ENCODE results near the gene KLC4. TPM values are rescaled to one million over a fixed set of nuclear protein-coding genes. Genes with fewer than 3 reads are reported as not detected.

Gene KLC4
- total RNA-seq, 2 experiments from 2014 or later = 19.3 to 20.3 TPM

DNA sequence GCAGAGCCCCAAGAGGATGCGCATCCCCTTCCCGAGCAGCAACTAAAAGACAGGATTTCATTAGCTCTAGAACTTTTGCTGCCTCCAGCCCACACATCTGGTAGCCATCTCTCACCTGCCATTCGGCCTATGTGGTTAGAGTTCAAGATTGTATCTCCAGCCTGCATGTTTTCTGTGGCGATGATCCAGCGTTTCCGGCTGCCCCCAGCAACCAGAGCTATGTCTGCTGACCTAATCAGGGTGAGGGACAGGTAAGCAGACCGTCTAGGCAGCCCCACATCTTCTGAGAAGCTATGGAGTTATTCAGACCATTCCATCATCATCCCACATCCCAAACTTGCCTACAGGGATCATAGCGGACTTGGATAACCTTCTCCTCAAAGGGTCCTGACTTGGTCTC lies 3.5 kb upstream of the KLC4 start:
- CTCF ChIA-PET = no interaction called here
- Mint-ChIP-seq H3K27ac (no peak overlapping the region), H3K4me1 (peaks cover 65% of the 10 kb centered on the region)

DNA sequence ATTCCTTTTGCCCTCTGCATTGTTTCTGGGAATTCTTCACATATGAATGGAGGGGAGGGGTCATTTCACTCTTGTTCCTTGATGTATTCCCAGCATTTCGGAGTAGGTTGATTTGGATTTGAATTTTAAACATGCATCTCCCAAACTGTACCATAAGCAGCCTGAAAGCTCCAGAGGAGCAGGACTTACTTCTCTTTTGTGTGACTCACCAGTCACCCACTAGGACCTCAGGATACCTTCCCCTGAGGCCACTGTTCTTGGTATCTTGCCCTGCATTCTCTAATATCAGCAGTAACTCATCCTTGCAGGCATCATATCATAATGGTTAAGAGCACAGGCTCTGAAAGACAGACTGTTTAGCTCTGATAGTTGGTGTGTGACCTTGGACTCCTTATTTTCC lies 900 bp upstream of the KLC4 start:
- H3K27ac Mint-ChIP-seq = peak overlapping the region; percentile 88
- peak overlapping the region; percentile 86 for H3K4me3 Mint-ChIP-seq
- no peaks in the 10 kb centered on the region for H3K9me3 Mint-ChIP-seq
- CTCF ChIA-PET = interaction anchor here (1.0 to 1.4 kb wide), 2 partner anchors 85 to 113 kb away, joined by 3 to 4 read pairs; no protein-coding TSS in a partner anchor
- H3K27me3 Mint-ChIP-seq = no peaks in the 10 kb centered on the region
- POLR2A ChIA-PET = interaction anchor here (1.0 to 2.9 kb wide), 11 partner anchors 8 to 129 kb away, joined by 3 to 15 read pairs (median 6); partner anchors contain the start of genes CNPY3, CUL9, KLHDC3 and MEA1
- DNase-seq = no peak
- H3K4me1 Mint-ChIP-seq = peaks cover 48% of the 10 kb centered on the region
- peaks cover 22% of the 10 kb centered on the region for H3K36me3 Mint-ChIP-seq (ENCODE audit: low read depth)

More for the DNA sequence above, 3.5 kb upstream of the KLC4 start:
- no peaks in the 10 kb centered on the region for H3K27me3 Mint-ChIP-seq
- DNase-seq = no peak
- H3K9me3 Mint-ChIP-seq = no peaks in the 10 kb centered on the region
- POLR2A ChIA-PET = interaction anchor here (1.2 to 3.4 kb wide), 2 partner anchors 42 to 87 kb away, joined by 5 to 18 read pairs; partner anchors contain the start of genes KLHDC3 and MEA1
- peaks cover 38% of the 10 kb centered on the region for H3K36me3 Mint-ChIP-seq (ENCODE audit: low read depth)
- H3K4me3 Mint-ChIP-seq = no peak overlapping the region

DNA sequence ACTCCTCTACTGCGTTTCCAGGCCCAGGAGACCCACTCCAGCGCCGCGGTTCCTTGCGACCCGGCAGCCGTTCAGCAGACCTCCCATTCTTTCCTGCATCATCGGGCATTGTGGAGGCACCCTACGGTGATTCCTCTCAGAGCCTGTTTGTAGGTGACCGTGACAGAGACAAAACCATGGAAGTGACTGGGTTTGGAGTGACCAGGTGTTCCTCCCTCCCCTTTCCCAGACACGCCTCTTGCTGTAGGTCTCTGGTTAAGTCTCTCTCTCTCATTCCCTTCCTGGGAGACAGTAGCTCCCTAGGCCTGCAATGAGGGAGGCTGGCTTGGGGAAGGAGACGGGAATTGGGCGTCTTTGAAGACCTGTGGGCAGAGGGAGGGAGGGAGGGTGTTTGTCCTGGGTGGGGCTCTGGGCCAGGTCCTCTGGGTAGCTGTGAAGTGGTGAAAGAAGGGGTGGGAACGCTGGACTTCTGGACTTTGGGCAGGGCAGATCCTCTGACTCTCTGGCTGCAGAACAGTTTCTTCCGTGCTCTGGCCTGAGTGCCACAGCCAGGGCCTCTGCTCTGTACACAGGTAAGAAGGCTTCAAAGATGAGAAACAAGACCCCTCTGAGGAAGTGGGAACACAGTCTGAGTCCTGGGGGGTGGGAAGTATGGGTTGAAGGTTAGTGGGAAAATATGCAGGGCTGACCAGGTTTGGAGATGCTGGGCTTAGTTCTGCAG lies 763 bp downstream of the KLC4 start:
- peaks cover 17% of the 10 kb centered on the region for H3K36me3 Mint-ChIP-seq (ENCODE audit: low read depth)
- CTCF ChIA-PET = interaction anchor here (0.7 to 1.8 kb wide), 2 partner anchors 83 to 115 kb away, joined by 3 to 4 read pairs; no protein-coding TSS in a partner anchor
- peak overlapping the region; percentile 88 for H3K27ac Mint-ChIP-seq
- H3K4me1 Mint-ChIP-seq = peaks cover 41% of the 10 kb centered on the region
- no peak for DNase-seq
- H3K4me3 Mint-ChIP-seq = peak overlapping the region; percentile 86
- H3K9me3 Mint-ChIP-seq = no peaks in the 10 kb centered on the region
- no peaks in the 10 kb centered on the region for H3K27me3 Mint-ChIP-seq
- POLR2A ChIA-PET = interaction anchor here (0.7 to 2.9 kb wide), 9 partner anchors 10 to 277 kb away, joined by 3 to 15 read pairs (median 5); partner anchors contain the start of genes CNPY3, KLHDC3, MEA1 and PPP2R5D

DNA sequence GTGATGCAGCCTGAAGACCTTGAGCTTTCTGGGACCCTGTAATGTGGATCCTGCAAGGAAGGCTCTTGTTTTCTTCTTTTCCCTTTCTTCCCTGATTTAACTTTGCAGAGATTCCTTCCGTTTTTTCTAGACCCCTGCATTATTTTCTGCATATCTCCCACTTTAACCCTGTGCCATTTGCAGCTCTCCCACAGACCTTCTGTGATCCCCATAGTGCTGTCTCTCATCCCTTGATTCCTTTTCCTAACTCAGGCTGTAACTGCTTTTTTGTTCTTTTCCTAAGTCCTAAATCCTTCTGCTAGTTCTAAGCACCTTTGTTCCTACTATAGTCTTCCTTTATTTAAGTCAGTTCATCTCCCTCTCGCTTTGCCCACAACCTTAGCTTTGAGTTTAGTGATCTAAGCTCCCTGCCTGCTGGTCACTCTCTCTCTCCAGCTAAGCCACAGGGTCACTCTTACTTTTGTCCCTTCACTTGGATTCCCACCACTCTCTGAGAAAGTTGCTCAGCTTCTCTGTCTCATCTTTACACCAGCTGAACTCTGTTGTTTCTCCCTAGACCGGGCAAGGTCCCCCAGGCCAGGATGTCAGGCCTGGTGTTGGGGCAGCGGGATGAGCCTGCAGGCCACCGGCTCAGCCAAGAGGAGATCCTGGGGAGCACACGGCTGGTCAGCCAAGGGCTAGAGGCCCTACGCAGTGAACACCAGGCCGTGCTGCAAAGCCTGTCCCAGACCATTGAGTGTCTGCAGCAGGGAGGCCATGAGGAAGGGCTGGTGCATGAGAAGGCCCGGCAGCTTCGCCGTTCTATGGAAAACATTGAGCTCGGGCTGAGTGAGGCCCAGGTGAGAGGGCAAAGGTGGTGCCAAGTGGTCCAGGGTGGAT lies 1.6 kb downstream of the KLC4 start:
- peak overlapping the region; percentile 86 for H3K4me3 Mint-ChIP-seq
- no peak overlapping the region for H3K27ac Mint-ChIP-seq
- CTCF ChIA-PET = interaction anchor here (1.8 kb wide), 1 partner anchor 83 kb away, joined by 4 read pairs; no protein-coding TSS in a partner anchor
- no peak for DNase-seq
- POLR2A ChIA-PET = interaction anchor here (0.7 to 2.9 kb wide), 3 partner anchors 62 to 278 kb away, joined by 3 to 15 read pairs (median 3); partner anchors contain the start of gene CNPY3
- H3K27me3 Mint-ChIP-seq = no peaks in the 10 kb centered on the region
- peaks cover 38% of the 10 kb centered on the region for H3K4me1 Mint-ChIP-seq
- peaks cover 10% of the 10 kb centered on the region for H3K36me3 Mint-ChIP-seq (ENCODE audit: low read depth)
- H3K9me3 Mint-ChIP-seq = no peaks in the 10 kb centered on the region

DNA sequence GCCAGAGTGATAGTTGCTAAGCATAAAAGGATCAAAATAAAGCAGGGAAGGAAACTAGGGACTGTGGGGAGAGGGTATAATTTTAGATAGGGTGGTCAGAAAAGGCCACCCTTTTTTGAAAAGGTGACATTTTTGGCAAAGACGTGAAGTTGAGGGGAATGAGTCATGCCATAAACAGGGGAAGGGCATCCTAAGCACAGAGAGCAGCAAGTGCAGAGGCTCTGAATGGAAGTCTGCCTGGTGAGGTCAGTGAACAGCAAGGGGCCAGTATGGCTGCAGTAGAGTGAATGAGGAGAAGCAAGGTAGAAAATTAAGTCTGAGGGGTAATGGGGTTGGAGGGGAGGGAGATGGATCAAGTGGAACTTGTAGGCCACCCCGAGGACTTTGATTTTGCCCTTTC lies 2.4 kb downstream of the KLC4 start:
- H3K27me3 Mint-ChIP-seq = no peaks in the 10 kb centered on the region

DNA sequence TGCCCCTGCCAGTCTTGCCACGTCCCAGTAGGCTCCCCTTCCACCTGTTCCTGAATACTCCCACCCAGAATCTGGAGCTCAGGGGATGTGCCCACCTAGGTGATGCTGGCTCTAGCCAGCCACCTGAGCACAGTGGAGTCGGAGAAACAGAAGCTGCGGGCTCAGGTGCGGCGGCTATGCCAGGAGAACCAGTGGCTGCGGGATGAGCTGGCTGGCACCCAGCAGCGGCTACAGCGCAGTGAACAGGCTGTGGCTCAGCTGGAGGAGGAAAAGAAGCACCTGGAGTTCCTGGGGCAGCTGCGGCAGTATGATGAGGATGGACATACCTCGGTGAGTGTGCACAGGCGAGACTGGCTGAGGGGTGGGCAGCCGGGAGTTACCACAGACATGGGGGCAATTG lies 3.4 kb downstream of the KLC4 start:
- Mint-ChIP-seq H3K9me3 (no peaks in the 10 kb centered on the region), H3K4me3 (no peak overlapping the region), H3K27ac (no peak overlapping the region), H3K4me1 (peaks cover 30% of the 10 kb centered on the region), H3K36me3 (ENCODE audit: low read depth) (peaks cover 2% of the 10 kb centered on the region), H3K27me3 (no peaks in the 10 kb centered on the region)
- no peak for DNase-seq
- CTCF ChIA-PET = no interaction called here
- POLR2A ChIA-PET = interaction anchor here (1.1 to 2.6 kb wide), 2 partner anchors 9 to 11 kb away, joined by 4 to 11 read pairs; partner anchors contain the start of gene CUL7

More for the DNA sequence above, 2.4 kb downstream of the KLC4 start:
- H3K4me1 Mint-ChIP-seq = peaks cover 34% of the 10 kb centered on the region
- H3K27ac Mint-ChIP-seq = no peak overlapping the region
- peaks cover 6% of the 10 kb centered on the region for H3K36me3 Mint-ChIP-seq (ENCODE audit: low read depth)
- no peak for DNase-seq
- ChIA-PET CTCF (interaction anchor here (1.8 kb wide), 1 partner anchor 82 kb away, joined by 4 read pairs; no protein-coding TSS in a partner anchor), POLR2A (no interaction called here)
- no peak overlapping the region for H3K4me3 Mint-ChIP-seq
- H3K9me3 Mint-ChIP-seq = no peaks in the 10 kb centered on the region

DNA sequence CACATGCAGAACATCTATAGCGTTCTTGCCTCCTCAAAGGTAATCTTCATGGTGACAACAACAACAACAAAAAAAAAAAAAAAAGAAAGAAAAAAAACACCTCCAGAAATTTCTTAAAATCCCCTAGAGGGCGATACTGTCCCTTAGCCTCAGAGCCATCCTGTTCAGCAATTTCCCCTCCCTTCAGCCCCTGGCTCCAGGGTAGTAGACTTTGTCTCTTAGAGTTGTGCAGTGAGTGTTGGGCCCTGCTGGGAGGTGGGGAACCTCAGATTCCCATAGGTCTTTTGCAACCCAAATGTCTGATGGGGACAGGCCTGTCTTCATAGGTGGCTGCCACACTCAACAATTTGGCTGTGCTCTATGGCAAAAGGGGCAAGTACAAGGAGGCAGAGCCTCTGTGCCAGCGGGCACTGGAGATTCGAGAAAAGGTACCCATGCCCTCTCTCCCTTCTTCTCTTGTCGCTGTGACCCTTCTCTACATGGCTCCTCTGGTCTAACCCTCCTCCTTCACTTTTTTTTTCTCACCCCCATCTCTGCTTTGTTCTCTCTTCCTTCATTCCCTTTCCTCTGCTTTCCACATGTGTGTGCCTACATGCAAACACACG lies 10.7 kb downstream of the KLC4 start:
- H3K27ac Mint-ChIP-seq = no peak overlapping the region
- H3K4me3 Mint-ChIP-seq = no peak overlapping the region
- ChIA-PET POLR2A (no interaction called here), CTCF (interaction anchor here (0.7 kb wide), 1 partner anchor 79 kb away, joined by 7 read pairs; no protein-coding TSS in a partner anchor)
- no peaks in the 10 kb centered on the region for H3K36me3 Mint-ChIP-seq (ENCODE audit: low read depth)
- no peak for DNase-seq
- peaks cover 6% of the 10 kb centered on the region for H3K27me3 Mint-ChIP-seq
- H3K4me1 Mint-ChIP-seq = peaks cover 4% of the 10 kb centered on the region
- no peaks in the 10 kb centered on the region for H3K9me3 Mint-ChIP-seq

DNA sequence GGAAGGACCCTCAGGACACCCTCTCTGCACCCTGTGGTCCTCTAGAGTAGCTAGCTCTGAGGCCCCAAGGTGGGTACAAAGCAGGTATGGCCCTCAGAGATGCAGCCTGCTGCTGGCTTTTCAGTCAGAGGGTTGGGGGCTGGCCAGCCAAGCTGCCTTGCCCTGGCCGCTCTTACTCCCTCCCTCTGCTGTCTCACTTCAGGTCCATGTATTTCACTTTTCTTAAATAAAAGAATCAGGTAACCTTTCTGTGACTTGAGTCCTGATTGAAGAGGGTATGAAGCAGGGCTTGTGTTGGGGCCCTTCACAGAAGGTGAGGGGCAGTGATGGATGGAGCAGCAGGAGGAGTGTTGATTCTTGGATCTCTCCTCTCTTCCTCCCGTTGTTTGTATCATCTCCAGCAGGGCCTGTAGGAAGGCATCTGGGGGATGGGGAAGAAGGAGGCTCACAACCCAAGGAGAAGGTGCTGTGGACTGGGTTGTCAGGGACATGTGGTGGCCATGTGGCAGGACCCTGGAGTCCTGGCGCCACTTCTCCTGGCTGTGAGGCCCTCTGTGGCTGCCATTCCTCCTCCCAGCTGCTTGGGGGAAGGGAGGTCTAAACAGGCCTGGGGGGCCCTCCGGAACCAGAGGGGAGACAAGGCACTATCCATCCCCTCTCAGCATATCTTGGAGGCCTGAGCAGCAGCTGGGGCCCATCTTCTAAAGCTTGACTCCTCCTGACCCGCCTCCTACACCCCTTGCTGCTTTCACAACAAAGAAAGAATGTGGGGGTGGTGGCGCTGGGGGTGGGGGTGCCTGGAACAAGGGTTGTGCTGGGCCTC lies 15.6 kb downstream of the KLC4 start:
- H3K9me3 Mint-ChIP-seq = no peaks in the 10 kb centered on the region
- no peak overlapping the region for H3K4me3 Mint-ChIP-seq
- ChIA-PET POLR2A (no interaction called here), CTCF (interaction anchor here (0.9 kb wide), 1 partner anchor 21 kb away, joined by 3 read pairs; the partner anchor contains the start of gene CUL7)
- DNase-seq = no peak
- H3K4me1 Mint-ChIP-seq = peaks cover 5% of the 10 kb centered on the region
- peaks cover 39% of the 10 kb centered on the region for H3K27me3 Mint-ChIP-seq
- H3K27ac Mint-ChIP-seq = no peak overlapping the region
- no peaks in the 10 kb centered on the region for H3K36me3 Mint-ChIP-seq (ENCODE audit: low read depth)

DNA sequence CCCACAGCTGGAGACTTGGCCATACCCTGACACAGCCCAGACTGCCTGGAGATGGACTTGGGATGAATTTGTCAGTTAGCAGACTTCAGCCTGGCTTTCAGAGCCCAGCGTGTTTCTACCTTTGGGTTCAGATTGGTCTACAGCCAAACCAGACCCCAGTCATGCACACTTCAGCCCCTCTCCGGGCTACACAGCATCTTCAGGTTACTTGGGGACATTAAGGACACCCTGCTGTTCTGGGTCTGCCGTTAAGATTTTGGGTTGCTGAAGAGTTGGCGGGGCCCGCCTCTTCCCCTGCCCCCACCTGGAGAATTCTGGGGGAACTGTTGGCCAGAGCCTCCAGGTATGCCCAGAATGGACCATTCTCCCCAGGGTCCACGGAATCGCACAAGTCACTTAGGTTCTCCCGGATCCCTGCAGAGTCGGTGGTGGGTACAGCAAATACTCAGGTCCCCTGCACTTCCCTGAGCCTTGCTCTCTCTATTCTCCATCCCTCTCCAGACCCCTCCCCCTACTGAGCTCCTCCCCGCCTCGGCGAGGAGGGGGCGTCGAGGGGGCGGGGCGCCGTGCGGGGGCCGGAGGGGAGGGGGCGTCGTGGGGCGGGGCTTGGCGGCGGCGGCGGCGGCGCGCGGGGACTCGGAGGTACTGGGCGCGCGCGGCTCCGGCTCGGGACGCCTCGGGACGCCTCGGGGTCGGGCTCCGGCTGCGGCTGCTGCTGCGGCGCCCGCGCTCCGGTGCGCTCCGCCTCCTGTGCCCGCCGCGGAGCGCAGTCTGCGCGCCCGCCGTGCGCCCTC lies 16.4 kb downstream of the KLC4 start, which contains the start of gene PTK7:
TSS of gene PTK7 (plus strand) at position 645 of the 794 bp plus-strand sequence. CDS start 175 bp downstream, outside the sequence.
- H3K27ac Mint-ChIP-seq = no peak within 1 kb of the TSS
- no peak within 1 kb of the TSS for H3K4me3 Mint-ChIP-seq
- POLR2A ChIA-PET = no interaction called here
- CTCF ChIA-PET = no interaction called here
- H3K27me3 Mint-ChIP-seq = peaks cover 40% of the 10 kb centered on the region
- no peak for DNase-seq
- H3K4me1 Mint-ChIP-seq = peaks cover 3% of the 10 kb centered on the region
- no peaks in the 10 kb centered on the region for H3K36me3 Mint-ChIP-seq (ENCODE audit: low read depth)
- no peaks in the 10 kb centered on the region for H3K9me3 Mint-ChIP-seq

DNA sequence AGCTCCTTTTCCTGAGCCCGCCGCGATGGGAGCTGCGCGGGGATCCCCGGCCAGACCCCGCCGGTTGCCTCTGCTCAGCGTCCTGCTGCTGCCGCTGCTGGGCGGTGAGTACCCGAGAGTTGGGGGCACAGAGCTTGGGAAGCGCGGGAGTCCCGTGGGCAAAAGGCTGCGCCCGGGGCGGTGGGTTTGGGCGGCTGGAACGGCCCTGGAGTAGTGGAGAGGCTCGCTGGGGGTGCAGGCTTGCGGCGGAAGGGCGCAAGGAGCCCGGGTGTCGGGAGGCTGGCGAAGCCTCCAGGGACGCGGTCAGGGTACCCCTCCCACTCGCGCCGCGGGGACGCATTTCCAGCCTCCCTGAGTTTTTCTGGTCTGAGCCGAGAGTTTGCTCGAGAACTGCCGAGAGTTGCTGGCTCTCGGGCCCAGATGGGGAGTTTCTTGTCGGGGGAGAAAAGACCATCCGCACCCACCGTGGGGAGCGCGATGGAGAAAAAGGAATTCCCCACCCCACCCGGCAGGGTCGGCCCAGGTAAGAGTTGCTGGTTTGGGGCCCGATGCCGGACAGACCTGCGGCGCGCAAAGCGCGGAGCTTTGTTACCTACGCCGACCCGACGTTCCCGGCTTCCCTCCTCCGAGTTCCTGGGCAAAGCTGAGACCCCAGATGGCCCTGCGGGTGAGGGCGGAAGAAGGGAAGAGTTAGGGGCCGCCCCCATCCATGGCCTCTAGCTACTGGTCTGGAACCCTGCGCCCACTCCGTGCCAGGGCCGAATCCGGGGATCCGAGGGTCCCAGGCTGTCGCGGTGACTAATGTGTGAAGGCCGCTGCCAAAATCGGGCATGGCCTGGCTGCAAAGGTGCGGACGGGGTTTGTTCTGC lies 17.3 kb downstream of the KLC4 start:
- Mint-ChIP-seq H3K27me3 (peaks cover 42% of the 10 kb centered on the region), H3K36me3 (ENCODE audit: low read depth) (no peaks in the 10 kb centered on the region), H3K9me3 (no peaks in the 10 kb centered on the region), H3K27ac (no peak overlapping the region), H3K4me3 (no peak overlapping the region), H3K4me1 (peaks cover 3% of the 10 kb centered on the region)
- POLR2A ChIA-PET = interaction anchor here (1.2 kb wide), 1 partner anchor 62 kb away, joined by 3 read pairs; the partner anchor contains the start of genes KLHDC3 and MEA1
- CTCF ChIA-PET = interaction anchor here (1.4 kb wide), 1 partner anchor 67 kb away, joined by 5 read pairs; no protein-coding TSS in a partner anchor
- no peak for DNase-seq

All from activated CD4-positive, alpha-beta memory T cell treated with anti-CD3 and anti-CD28 coated beads, Interleukin-2, amount 10 ng/mL, durations not matched to agents 7 days and 5 days (primary cell).